HG03442 (cell line): Measurements from ENCODE around the gene NFIX.

Experiments used
- ATAC-seq: cut with Tn5 transposase; IDR thresholded peaks from one replicate; pipeline ENCODE4 v1.9.1; 2021; ENCODE audit warnings: mild to moderate bottlenecking, moderate library complexity; ENCODE audit not compliant: unreplicated experiment

Gene NFIX

DNA sequence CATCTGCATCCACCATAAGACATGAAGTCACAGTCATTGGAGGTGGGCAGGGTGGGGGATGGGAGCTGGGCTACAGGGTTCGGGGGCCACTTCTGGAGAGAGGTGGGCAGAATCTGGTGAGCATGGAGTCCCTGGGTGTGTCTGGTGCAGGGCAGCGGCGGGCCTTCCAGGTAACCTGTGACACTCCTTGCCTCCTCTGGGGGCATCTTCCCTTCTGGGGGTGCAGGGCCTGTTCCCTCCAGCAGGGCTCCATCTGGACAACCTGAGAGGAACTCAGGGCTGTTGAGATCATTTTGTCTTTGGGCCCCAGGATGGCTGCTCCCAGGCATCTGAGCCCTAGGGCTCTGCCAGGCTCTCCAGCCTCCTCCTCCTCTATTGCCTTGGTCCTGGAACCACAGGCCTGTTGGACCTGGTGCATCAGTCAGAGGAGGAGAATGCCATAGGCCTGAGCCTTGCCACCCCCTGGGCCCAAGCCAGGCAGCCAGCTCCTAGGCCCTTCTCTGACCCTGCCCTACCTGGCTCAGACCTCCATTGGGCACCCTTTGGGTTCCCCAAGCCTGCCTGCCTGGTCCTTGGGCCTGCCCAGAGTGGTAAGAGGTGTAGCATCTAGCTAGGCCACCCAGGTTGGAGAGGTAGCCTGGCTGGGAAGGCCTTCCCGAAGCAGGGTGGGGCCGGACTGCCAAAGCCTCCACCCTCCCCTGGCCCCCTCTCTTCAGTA, 94.0 kb downstream of the NFIX start:
- ATAC-seq = no peak

DNA sequence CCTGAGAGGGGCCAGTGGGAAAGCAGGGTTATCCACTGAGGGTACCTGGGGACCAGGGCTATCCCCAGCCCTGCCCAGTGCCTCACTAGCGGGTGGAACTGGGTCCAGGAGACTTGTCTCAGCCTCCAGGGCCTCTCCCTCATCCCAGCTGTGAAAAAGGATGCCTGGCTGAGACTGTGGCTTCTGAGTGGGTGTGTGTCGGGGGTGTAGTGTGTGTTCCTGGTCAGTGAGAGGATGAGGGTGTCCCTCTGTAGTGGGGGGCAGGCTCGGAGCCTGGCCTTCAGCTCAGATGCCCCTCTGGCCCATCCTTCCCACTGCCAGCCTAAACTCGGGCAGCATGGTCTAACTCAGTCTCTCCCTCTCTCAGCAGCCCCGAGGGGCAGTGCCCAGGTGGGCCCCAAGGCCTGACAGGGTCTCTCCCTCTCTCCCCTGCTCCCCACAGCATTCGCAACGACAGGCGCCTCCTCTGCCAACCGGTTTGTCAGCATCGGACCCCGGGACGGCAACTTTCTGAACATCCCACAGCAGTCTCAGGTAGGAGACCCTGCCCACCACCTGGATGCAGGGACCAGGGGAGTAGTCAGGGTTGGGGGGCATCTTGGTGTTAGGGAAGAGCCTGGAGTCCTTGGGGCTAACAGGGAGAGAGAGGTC, 94.7 kb downstream of the NFIX start:
- no peak for ATAC-seq

DNA sequence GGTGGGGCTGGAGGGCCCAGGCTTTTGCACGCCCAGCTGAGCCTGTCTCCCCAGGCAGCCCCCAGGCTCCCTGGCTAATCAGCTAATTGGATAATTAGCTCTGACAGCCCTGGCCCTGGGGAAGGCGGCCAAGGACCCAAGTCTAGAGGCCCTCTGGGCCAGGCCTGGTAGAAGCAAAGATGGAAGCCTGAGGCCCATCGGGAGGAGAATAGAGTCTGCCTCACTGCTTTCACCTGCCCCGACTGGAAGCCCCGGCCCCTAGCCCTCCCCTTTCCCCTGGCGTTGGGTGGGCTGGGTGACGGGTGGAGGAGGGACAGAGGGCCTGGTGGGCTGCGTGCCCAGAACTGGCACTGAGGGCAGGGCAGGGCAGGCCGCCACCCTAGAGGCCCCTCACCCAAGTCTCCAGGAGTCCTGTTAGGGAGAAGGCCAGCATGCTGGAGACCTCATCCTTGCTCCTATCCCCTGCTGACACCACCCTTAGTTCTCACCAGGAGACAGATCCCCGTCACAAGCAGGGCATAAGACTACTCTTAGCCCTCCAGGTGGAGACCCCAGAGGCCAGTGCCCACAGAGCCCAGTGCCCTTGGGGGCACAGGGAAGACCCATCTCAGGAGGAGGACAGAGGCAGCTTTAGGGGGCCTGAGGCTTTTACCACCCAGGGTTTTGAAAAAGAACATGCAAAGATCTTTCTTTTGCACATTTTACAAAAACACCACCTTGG, 95.4 kb downstream of the NFIX start:
- ATAC-seq = no peak

DNA sequence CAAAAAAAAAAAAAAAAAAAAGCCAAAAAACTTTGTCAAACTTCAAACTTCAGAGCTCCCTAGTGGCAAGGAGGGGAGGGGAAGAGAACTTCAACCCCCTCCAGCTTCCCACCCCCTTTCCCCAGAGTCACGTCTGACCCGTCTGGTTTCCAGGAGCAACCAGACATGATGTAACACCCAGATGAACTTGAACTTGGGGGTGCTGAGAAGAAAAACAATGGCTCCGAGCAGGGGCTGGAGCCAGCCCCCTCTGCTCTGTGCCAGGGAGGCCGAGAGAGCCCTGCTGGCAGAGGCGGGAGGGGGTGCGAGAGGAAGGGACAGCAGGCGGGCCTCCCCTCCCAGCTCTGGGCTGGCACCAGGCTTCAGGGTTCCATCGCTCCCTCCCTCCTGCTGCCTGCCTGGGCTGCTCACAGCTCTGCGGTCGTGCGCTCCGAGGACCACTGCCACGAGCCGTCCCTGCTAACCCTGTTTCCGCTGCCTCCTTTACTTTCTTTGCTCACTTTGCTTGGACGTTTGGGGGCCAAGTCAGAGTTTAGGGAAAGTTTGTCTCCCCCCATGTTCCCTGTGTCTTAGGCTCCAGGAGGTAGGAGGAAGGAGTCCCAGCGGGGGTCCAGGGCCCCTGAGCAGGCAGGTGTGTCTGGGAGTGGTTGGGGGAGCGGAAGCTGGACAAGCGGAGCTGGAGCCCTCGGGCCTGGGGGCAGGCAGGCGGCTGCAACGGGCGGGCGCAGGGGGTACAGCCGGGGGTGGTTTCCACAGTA, 96.3 kb downstream of the NFIX start:
- no peak for ATAC-seq

DNA sequence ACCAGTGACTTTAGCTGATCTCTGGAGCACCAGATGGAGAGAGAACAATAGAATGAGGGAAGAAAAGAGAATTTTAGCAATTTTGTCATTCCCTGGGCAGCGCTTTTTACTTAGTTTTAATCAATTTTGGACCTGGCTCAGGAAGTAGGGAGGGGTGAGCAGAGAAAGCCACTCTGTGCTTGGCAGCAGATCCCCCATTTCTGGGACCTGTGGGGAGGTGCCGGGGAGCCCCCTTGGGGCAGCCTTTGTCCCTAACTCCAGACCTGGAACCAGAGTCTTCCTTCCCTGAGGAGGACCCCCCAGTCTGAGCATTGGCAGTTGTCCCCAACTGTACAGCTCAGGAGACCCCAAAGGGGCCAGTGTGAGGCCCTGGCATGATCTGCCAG, 96.9 kb downstream of the NFIX start:
- ATAC-seq = no peak

DNA sequence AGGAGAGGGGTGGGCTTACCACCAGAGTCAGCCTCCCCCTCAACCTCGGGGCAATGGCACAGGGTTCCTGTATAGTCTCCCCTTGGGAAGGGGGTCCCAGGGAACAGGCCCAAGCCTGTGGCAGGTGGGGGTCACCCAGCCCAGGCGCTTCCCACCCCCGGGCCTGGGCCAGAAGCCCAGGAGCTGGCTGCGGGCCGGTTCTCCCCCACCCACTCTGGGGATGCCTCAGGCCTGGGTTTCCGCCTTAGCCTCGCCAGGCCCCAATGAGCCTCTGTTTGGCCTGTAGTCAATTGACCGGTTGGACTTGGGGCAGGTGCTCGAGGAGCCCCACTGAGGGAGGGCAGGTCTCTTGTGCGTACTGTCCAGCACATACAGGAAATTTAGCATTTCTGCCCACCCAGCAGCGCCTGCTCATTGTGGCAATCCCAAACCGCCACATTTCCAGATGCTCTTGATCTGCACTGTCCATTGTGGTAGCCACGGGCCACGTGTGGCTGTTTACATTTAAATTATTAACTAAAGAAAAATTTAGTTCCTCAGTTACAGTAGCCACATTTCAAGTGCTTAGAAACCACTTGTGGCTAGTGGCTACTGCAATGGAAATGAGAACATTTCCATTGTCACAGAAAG, 97.4 kb downstream of the NFIX start:
- no peak for ATAC-seq

DNA sequence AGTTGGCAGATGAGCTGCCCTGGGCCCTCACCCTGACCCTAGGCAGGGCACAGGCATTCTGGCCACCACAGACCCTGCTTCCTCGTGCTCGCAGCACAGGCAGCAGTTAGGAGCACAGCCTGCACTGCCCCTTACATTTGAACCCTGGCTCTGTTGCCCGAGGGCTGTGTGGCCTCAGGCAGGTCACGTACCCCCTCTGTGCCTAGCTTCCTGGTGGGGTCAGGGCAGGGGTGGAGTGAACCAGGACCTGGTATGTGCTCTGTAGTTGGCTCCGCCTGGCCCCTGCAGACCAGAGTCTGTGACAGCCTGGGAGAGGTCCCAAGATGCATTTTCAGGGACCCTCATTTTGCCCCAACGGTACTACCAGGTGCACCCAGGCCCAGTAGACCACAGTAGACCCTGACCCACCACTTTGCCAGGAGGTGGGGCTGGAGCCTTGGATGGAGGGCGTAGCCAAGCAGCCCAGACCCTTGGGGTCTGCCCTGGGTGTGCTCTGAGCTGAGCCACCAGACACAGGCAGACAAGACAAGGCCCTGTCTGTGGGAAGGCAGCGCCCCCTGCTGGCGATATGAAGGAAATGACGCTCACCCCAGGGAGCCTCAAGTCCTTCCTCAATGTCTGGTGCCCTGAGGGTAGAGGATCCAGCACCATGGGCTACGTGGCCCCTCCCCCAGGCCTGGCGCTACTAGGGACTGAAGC, 98.3 kb downstream of the NFIX start:
- ATAC-seq = no peak

DNA sequence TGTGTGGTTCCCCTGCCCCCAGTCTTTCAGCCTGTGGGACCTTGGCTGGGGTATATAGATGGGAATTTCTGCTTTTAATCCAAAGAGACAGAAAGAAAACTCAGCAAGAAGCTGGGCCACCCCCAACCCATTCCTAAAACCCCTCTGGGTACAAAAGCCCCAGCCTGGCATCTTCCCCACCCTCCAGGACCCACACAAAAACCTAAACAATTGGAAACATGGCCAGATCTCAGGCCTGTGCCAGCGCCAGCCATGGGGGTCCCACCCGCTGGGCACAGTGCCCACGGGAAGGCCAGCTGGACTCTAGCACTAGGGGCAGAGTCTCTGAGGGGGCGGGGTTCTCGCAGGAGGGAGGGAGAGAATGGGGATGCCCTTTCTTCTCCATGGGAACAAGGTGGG, 98.8 kb downstream of the NFIX start:
- no peak for ATAC-seq

DNA sequence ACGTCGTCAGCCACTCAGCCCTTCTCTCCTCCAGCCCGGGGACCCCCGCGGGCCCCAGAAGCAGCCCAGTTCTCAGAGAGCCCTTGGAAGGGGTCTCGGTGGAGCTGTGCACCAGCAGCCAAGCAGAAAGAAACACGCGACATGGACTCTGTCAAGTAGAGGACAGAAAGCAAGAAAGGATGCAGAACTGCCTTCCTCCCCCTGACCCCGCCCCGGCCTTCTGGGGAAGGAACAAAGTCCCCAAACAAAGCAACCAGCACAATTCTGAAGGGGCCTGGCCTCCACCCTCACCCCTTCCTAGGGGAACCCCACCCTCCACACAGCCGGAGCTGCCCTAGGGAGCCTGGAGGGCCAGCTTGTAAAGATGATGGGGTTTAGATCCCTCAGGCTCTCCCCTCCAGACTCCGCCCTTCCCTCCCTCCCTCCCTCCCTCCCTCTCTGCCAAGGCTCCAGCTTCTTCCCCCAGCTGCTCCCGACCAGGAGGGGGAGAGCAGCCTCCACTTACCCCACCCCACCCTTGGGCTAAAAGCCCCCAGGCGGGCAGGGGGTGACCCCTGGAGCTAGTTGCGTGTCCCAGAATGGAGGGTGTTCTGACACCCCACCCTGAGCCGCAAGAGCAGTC, 99.6 kb downstream of the NFIX start:
- ATAC-seq = no peak

DNA sequence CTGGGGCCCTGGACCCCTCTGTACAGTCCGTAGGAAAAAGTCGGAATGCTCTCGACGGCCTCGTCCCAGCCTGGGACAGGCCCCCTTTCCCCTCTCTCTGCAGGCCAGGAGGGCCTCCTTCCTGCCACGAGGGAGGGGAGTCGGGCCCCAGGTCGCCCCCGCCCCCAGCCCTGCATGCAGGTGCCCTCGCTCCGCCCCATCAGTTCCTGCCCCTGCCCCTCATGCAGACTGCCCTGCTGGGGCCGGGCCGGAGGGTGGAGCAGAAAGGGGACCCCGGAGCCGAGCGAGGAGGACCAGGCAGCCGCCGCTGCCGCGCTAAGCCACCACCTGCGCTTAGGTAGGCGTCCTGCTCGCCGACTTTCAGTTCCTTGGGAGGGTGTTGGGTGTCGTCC, 100.1 kb downstream of the NFIX start:
- no peak for ATAC-seq

DNA sequence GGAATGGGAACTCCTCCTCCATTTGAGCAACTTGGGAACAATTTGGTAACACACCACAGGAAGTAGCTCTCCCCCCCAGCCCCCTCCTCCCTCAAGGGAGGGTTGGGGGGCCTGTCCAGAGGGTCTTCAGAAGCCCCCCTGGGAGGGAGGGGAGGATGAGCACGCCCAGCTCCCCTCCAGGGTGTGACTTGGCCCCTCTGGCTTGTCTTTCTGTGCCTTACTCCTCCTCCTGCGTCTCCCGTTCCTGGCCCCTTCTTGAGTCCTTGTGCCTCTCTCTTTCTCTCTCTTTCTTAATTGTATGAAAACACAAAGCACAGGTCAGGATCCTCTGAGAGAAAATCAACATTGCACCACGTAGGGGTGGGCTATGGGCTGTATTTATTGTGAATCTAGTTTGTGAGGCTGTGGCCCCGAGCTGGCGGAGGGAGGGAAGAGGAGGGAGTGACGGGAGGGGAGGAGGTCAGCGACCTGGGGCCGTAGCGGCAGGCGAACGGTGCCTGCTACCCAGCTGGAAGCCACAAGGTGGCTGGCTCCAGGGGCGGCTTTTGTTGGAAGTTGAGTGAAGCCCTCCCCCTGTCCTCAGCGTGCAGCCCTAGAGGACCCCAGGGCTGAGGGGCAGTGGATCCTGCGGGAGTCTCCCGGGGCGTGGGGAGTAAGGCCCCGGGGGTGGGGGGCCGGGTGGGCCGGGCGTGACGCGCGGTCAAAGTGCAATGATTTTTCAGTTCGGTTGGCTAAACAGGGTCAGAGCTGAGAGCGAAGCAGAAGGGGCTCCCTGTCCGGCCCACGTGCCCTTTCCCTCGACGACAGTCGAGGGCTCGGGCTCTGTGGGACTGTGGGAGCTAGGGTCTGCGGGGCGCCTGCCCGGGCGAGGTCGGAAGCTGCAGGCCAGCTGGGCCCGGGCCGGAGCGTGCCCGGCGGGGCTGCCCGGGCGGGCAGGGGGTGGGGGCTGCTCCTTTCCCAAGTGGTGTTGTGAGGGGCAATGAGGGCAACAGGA, 101.0 kb downstream of the NFIX start:
- no peak for ATAC-seq

DNA sequence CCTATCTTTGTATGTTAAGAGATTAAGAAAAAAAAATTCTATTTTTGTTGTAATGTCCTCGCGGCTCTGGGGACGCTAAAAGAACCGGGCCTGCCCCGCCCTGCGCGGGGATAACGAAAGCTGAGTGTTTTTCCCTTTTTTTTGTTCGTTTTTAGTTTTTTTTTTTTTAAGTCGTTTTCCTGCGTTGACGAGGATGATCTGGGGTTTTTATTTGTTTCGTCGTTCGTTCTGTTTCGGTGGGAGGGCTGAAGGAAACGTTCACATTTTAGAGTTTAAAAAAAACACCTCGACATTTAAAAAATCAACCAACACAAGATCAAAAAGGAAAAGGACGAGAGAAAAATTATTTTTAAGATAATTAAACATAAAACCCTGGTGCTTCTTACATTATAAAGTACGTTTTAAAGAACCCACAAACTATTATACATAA, 101.8 kb downstream of the NFIX start:
- ATAC-seq = no peak

DNA sequence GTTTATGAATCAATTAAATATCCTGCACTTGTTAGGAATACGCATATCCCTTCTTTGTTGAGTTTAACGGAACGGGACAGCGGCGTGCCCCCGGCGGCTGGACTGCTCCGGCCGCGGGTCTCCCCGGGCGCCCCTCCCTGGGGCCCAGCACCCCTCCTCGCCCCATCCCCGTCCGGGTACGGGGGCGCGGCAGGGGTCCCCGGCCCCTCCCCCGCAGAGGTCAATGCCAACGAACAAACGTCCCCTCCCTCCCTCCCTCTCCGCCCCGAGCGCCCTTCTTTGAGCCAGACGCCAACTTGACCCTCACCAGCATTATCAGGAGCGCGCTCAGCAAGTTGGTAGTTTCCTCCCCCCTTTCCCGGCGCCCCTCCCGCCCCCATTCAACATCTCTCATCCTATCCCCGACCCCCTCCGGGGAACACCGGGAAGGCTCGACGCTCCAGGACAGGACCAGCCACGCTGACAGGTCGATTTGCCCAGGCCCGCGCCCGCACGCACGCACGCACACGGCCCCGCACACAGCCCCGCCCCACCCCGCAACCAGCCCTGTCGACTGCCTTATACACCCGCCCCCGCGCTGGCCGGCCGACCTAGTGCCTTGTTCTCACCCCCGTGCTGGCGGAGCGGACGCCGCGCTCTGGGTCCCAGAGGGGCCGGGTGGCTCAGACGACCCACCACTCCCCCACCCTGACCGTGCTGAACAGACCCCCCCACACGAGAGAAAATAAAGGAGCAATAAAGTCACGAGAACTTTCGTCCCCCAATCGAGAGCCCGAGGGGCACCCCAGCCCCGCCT, 102.4 kb downstream of the NFIX start:
- no peak for ATAC-seq

DNA sequence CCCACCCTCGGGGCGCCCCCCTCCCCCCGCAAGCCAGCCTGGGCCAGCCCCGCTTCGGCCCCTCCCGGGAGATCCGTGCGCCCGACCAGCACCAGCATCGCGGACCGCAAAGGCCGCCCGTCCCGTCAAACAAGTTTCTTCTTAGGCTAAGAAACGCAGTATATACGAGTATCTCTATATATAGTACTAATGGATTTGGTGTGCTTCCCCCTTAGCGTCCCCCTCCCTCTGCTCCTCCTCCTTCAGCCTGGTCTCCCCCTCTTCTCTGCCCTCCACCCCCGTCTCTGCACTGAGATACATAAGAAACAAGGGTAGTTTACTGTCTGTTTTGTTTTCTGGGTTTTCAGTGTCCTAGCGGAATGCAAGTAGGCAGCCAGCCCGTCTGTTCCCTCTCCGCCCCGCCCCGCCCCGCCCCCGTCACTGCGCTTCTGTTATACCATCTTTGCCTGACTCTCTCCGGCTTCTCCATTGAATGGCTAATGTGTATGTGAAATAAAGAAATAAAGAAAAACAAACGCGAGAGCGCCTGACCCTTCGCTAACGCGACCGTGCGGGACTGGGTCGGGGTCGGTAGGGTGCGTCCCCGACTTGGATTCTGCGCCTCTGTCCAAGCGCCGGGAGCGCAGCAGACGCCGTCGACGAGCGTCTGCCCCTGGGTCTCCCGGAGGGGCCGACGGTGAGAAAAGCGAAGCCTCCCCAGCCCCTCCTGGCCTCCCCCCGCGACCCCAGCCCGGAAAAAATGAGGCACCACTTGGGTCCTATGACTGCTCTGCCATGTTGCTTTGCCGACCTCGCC, 103.2 kb downstream of the NFIX start:
- no peak for ATAC-seq

DNA sequence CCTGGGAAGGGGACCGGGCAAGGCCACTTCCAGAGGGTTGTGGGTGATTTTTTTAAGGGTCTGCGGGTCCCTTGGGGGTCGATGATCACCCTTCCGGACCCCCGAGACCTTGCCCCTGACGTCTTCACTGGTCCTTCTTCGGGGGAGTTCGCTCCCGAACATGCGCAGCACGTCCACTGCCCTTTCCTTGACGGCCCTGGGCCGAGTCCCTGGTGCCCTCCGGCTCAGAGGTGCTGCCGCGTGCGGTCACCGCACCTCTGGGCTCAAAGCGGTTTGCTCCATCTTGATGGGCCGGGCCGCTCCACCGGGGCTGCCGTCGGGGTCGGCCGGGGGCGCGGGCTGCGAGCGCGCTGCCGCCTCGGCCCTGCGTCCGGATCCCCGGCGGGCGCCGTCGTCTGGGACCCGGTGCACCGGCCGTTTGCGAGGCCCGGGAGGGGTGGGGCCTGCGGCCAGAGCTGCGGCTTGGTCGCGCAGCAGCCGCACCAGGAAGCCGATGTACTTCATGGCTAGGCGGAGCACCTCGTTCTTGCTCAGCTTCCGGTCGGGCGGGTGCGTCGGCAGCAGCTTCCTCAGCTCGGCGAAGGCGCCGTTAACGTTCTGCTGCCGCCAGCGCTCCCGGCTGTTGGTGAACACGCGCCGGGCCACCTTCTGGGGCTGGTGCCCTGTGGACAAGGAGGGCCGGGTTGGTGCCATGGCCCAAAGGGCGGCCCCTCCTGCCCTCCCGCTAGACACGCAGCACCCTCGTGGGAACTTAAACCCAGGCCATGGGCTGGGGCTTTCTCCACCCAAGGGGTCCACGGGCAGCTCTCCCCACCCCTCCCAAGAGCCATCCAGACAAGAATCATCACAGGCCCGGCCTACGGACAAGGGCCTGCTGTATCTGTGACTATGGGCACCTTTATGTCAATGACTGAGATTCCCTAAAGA, 104.1 kb downstream of the NFIX start:
- no peak for ATAC-seq

DNA sequence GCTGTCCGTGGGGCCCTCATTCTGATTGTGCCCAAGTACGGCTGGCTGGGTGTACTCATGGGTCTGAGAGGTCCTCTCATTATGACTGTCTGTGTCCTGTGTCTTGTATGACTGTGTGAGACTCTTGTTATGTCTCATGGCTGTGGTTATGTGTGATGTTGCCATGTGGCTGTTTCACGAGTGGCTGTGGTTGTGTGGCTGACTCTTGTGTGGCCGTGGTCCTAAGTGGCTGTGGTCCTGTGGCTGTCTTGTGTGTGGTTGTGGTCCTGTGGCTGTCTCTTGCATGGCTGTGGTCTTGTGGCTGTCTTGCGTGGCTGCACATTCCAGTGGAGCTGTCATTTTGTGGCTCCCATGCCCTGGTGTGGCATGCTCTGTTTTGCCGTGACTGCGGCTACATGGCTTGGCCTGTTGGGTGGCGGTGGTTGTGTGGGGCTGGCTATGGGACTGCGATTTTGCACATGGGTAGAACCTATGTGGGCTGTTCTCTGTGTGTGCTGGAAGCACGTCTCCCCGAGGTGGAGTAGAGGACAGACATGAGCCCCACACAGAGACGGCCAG, 104.8 kb downstream of the NFIX start:
- no peak for ATAC-seq
